Stimulated activated CD8-positive, alpha-beta memory T cell treated with anti-CD3 and anti-CD28 coated beads, Interleukin-7, amount 100 ng/mL, for 1 hour (primary cell): Measurements from ENCODE around the gene HMGA1.

ENCODE experiments used
- DNase-seq, 2 donors: peaks; one replicate each; pipeline ENCODE4 v3.0.0-alpha.2; 2020; ENCODE audit warnings: low read depth in 2 of 2

HMGA1 gene

DNA sequence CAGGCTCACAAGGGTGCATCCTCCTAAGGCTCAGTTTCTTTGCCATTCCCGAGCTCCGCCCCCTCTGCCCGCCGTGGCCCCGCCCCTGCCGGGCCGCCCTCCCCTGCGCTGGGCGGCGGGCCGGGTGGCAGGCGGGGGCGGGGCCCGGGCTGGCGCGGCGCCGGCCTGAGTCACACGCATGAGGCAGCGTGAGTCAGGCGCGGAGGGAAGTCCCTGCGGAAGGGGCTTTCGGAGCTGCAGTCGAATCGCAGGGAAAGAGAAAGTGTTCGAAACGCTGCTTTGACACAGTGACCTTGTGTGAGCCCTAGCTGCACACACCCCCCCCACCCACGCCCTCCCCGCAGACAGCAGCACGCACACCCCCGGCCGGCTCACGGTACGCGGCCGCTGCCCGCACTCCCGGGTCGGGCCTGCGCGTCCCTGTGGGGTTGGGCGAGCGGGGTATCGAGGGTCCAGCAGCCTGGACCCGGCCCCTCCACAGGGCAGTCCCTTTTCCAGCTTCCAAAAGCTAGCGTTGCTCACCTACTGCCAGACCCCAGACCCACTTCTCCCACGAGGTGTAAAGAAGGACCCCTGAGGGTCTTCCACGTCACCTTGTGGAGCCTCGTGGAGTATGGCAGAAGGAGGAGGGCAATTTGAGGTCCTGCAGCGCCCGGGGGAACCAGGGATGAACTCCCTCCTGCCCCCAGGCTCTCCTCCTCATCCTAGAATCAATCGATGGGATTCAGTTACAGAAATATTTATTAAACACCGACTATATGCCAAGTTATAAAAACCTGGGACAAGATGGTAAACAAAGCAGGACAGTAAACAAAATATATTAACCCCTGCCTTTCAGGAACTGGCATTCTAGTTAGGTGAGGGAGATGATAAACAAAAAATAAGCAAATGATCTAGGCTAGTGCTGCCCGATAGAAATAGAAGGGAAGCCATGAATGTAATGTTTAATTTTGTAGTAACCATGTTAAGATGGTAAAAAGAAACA, 12.4 kb upstream of the HMGA1 start:
- peak; percentile 87 to 89 for DNase-seq

DNA sequence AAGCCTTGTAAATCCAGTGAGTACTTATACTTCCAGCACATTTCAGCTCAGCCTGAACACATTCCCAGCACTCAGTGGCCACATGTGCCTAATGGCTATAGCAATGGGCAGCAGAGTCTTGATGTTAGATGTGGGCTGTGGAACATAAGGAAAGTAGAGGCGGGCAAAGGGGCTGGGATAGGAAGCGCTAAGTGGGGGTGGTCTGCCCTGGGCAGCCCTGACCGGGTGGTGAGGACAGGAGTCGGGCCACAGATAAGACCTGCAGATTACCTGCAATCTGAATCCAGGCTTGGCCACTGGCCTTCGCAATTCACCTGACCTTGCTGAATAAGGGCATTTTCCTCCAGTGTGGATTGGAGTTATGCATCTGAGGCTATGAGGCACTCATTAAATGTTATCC, 11.1 kb upstream of the HMGA1 start:
- DNase-seq, result no peak

DNA sequence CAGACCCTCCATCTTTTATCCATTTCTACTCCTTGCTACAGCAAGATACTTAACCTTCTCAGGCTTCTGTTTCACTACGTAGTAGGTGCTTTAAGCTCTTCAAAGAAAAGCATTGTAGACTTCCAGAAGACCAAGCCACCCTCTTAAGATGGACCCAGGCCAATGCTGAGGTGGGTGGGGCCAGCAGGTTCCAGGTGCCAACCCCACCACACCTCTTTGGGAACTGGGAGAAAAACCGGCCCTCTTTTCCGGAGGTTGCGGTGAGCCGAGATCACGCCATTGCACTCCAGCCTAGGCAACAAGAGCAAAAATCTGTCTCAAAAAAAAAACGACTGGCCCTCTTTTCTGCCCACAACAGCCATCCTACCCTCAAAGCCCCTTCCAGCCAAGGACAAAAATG, 10.6 kb upstream of the HMGA1 start:
- no peak for DNase-seq

DNA sequence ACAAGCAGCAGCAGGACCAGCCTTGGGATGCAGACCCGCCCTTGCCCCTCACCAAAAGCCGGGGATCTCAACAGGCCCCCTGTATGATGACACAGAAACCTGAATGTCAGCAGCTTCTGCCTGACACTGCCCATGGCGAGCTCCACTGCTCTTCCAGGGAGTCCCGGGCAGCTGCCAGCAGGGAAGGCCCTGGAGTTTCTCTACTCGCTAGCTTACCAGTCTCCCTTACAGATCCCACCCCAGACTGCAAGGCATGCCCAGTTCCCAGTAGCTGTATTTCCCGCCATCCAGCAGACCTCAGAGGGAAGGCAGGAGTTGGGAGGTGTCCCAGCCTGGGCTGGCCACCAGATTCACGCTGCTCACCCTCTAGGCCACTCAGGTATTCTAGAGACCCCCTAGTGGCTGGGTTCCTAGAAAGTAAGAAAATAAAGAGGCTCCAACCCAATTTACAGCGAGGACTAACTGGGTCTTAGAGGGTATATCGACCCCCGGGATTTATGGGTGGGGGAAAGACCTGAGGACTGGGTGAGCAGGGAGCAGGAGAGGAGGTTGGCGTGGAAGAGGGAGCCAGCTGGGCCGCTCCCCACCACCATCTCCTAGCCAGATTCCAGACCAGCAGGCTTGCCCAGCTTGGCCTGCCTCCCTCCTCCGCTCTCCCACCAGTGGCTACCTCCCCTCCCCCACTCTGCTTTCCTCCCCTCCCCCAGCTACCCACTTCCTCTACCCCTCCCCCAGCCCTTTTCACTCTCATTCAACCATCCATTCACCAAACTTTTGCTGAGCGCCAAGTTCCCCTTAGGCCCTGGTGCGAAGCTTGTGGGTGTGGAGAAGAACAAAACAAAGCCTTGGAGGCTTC, 9.7 kb upstream of the HMGA1 start:
- DNase-seq, result no peak

DNA sequence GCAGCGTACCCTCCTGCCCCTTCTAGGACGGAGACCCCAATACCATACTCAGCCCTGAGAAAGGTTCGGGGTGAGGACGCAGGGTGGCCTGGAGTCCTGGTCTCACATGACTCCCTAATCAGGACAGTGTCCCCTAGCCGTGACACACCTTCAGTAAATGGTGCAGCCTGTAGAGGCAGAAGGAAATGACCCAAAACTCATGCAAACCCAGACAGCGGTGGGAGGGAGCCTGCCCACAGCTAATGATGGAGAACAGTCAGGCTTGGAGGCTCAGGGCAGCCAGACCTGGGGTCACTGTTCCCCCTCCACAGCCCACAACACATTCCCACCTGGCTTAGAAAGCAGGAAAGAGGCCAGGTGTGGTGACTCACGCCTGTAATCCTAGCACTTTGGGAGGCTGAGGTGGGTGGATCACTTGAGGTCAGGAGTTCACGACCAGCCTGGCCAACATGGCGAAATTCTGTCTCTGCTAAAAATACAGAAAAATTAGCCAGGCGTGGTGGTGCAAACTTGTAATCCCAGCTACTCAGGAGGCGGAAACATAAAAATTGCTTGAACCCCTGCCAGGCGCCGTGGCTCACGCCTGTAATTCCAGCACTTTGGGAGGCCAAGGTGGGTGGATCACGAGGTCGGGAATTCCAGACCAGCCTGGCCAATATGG, 8.8 kb upstream of the HMGA1 start:
- no peak for DNase-seq

DNA sequence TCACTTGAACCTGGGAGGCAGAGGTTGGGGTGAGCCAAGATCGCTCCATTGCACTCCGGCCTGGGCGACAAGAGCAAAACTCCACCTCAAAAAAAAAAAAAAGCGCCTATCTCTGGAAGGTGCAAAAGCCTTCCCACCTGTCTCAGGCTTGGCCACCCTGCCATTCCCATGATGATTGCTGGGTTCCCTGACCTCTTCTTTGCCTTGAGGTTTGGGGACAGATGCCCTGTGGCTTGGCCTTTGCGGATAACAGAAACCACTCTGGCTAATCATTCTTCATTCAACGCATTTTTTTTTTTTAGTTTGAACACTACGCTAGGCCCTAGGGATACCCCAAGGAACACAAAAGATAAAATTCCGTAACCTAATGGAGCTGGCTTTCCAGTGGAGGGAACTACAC, 6.8 kb upstream of the HMGA1 start:
- no peak for DNase-seq

DNA sequence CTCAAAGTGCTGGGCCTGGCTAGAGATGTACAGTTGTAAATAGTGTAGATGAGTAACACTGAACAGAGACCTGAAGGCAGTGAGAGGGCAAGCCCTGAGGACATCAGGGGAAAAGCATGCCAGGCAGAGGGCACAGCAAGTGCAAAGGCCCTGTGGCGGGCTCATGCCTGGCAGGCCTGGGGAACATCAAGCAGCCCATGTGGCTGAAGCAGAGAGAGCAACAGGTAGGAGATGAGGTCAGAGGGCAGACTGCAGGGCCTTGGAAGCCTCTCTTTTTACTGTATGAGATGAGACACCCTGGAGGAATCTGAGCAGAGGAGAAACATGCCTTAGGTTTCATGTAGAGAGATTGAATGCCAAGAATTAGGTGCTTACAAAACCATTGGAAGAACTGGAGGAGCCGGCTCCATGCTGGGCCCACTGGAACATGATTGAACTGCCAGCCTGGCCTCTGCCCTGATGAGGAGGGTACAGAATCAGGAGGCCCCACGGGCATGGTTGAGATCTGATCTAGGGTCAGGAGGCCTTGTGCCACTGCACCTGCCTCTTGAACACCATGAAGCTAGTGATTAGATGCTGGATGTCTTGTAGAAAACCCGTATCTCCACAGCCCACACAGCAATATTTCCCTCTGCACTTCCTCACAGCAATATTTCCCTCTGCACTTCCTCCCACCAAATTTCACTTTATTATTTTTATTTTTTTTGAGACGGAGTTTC, 5.9 kb upstream of the HMGA1 start:
- DNase-seq, result no peak

DNA sequence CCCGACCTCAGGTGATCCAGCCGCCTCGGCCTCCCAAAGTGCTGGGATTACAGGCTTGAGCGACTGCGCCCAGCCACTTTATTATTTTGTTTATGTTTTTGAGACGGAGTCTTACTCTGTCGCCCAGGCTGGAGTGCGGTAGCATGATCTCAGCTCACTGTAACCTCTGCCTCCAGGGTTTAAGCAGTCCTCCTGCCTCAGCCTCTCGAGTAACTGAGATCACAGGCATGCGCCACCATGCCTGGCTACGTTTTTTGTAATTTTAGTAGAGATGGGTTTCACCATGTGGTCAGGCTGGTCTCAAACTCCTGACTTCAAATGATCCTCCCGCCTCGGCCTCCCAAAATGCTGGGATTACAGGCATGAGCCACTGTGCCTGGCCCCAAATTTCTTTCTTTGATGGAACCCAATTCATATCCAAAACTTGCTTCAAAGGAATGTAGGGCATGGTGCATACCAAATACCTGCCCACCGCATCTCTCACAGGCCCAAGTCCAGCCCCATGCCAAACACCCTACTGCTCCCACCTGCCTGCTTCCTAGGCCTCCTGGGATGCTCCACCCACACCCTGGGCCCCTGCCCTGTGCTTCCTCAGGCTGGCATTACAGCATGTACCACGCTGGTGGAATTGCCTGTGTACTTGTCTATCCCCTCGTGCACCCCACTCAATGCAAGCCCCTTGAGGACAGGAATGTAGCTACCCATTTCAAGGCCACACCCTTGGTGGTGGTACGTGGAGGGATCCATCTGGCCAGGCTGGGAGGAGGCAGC, 4.9 kb upstream of the HMGA1 start:
- no peak for DNase-seq

DNA sequence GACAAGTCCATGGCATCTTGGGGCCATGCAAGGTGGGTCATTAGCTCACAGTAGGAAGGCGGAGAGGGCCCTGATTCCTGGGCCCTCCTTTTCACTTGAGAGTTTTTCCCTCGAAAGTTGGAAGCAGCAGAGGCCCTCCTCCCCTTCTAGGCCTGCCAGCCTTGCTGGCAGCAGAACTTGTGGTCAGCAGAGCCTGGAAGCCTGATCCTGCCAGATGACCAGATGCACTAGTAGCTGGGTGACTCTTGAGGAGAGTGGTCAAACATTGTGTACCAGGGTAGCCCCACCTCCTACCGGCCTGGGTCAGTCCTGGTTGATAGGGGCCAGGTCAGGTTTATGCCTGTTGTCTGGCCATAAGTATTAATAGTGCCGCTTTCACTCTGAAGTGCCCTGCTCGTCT, 3.8 kb upstream of the HMGA1 start:
- DNase-seq, result no peak

DNA sequence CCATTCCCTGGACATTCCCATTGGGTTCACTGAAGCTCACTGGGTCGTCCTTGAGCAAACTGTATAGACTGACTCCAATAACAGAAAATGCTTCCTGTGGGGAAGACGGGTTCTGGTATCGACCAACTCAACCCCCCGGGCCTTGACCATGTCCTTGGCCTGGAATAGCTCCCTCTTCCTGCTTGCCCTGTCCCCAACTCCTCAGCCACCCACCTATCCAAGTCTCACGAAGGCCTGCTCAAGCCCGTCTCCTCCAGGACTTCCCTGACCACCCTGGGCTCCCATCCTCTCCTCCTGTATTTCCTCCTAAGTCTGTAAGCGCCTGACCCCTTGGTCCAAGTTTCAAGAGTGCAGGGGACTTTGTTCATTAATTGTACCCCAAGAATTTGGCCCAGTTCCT, 2.8 kb upstream of the HMGA1 start:
- no peak for DNase-seq

DNA sequence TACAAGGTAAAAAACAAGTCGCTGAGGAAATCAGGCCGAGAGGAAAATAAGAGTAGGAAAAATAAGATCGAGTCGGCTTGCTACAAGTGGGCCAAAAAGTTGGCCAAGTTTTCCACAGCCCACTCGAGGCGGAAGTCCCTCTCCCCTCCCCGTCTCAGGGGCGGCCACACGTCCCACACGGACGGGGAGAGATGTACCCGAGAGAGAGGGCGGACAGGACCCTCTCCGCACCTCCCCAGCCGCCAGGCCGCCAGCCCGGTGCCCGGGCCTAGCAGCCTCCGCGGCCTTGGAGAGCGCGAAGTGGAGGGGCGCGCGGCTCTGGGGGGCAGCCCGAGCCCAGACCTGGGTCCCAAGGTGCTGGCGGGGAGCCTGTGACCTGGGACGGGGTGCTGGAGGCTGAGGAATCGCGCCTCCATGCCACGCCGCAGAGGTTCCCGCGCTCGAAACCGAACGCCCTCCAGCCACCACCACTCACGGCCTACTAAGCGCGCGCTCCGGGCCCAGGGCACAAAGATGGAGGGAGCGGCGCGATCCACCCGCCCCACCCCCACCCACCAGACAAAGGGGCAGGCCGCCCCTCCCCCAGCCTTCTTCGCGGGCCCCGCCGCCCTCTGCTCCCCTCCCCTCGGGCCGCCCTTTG, 1.9 kb upstream of the HMGA1 start:
- DNase-seq, result no peak

DNA sequence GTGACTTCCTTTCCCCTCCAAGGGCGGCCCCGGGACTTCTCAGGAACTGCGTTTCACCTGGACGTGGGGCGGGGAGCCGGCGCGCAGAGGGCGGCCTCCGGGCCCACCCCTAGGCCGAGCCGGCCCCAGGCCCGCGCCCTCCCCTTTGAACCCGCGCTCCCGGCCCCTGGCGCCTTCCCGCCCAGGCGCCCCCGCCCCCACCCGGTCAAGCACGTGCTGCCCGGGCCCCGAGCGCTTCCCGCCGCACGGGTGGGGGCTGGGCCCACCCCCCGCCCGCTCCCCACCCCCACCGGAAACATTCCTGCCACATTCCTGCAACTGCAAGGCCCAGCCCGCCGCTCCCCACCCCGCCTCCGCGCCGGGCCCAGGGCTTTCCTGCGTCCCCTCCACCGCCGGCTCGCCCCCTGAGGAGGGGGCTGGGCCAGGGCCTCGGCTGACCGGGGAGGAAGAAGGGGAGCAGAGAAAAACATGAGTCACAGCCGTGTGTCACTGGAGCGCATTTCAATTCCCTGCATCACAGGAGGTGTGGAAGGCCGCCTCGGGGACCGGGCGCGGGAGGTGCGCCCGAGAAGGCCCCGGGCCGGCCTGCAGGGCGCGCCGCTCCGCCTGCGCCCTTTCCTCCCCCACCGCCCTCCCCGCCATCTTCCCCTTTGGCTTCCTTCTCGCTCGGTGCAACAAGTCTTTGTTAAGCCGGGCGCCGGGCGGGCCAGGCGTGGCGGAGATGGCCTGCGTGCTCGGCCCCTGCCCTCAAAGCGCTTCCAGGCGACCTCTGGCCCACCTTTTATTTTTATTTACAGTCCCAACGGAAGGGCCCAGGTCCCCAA, 1.2 kb upstream of the HMGA1 start:
- peak; percentile 32 to 45 for DNase-seq

DNA sequence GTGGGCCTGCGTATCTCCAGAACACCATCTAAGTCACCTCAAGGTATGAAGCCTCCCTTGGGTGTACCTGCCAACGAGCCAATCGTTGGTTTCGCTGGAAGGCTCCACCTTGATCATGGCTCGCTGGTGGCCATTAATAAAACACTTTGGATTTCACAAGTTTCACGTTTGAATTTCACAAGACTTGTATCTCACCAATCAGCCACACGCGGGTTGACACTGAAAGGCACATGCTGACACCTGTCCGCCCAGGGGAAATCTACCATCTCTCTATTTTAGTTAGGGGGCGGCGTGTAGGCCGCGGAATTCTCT, 586 bp upstream of the HMGA1 start:
- DNase-seq, result no peak

DNA sequence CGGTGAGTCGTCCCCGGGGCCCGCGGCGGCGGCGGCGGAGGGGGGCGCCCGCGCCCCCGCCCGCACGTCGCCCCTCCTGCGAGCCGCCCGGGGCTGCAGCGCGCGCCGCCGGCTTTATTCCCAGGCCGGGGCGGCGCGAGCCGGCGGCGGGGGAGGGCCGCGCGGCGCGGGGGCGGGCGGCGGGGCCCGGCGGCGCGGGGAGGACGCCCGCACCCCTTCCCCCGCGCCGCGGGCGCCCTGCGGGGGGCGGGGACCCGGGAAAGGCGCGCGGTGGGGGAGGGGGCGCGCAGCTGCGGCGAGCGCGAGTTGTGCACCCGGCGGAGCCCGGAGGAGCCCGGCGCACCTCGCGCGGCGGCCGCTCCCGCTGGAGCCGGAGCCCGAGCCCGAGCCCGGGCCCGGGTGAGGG, 646 bp downstream of the HMGA1 start:
- no peak for DNase-seq

DNA sequence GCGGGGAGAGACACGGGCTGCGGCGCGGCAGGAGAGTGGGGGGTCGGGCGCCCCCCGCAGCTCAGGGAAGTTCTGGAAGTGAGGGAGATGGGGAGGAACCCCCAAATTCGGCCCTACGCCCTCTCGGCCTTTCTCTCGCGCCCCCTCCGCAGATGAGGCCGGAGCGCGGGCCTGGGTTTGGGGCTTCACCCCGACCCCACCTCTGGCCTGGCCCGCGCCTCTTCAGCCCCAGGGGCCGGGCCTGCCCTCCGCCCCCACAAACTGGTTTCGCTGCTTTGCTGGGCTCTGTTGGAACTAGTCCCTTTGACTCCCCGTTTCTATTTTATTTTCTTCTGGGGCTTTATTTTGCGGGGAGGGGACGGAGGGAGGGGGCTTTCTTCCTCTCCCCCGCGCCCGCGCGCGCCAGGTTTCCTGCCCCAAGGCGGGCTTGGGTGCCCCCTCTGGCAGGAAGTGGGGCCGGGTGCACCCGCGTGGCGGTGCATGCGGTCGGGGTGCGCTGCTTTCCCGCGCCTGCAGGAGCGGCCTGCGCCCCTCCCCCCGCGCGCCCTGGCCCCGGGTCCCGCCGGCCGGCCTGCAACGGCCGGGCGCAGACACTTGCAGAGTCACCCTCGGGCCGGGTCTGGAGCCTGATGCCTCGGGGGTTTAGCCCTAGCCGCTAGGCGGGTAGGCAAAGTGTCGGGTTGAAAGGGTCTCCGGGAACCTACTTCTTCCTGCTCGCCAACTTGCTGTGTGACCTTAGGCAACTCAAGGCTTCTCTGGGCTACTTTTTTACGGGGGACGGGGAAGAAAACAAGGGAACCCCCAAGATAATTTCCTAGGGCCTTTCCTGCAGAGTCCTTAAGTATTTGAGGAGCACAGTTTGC, 1.3 kb downstream of the HMGA1 start:
- DNase-seq, result peak; percentile 37 to 39

DNA sequence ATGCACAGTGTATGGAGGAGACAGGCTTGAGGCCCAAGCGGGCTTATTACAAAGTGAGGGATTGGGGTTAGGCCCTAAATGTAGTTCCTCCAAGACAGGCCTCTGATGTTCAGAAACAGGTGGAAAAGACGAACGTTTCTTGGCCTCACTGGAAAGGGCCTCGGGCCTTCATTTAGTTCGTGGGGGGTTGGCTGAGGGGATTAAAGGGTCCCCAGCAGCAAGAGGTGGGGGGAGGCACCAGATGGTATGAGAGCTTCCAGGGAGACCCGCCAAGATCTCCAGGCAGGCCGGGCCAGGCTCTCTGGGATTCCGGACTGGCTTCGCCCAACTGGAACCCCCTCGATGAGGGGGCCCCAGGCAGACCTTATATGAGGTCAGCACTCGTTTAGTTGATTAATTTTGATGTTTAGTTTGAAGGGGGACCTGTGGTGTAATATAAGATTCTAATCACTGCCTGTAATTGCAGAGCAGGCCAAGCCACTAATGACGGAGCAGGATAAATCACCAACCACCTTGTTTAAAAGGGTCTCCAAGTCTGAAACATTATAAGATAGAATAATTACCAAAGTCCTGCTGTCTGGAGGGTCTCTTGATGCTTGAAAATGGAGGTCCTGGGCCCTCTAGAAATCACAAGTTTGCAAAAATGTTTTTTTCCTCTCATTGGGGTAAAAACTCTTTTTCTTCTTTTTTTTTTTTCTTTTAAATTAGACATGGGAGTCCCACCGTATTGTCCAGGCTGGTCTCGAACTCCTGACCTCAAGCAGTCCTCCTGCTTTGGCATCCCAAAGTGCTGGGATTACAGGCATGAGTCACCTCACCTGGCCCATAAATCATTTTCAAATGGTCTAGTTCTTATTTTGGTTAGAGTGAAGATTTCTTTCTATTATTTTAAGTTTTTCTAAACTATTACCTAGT, 2.2 kb downstream of the HMGA1 start:
- DNase-seq, result no peak

DNA sequence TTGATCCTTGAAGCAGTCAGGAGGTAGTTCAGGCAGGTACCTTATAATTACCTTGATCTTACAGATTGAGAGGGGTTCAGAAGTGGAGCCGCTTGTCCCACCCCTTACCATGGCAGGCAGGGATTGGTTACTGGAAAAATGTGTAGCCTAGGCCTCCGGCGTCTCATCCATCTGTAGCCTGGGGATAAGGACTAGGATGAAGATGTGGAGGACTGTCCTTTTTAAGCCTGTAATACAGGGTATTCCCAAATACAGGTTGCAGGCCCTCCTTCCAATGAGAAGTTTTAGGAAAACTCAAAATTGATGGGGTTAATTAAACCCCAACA, 2.8 kb downstream of the HMGA1 start:
- DNase-seq, result no peak

DNA sequence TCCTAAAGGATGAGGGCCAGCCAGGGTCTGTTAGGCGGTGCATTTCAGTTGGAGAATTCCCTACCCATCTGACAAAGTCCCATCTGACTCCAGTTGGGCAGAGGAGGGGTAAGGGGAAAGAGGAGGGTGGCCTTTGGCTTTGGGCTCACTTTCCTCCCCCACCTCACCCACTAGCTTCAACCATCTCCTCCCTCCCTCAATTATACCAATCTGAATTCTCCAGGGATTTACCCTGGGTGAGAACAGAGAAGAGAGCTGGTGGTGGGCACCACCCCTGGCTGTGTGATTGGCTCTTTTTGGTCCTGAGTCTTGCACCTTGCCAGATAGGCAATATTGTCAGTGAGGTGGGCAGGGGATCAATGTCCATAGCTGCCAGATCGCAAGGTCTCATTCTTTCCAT, 3.2 kb downstream of the HMGA1 start:
- DNase-seq, result no peak
